Heart left ventricle (tissue), 16 donors: ENCODE measurements around the gene NOL12. TPM values are rescaled to one million over a fixed set of nuclear protein-coding genes. Genes with fewer than 3 reads are reported as not detected.

Source experiments
- ATAC-seq, 4 donors: fragments of 200-7000 bp; cut with Tn5 transposase; one replicate each; pipeline ENCODE4 v1.9.1; 2020 to 2022; ENCODE audit warnings: moderate library complexity in 4 of 4, mild to moderate bottlenecking in 3 of 4, moderate number of reproducible peaks in 1 of 4
- DNase-seq, 5 donors: peaks; one replicate each; pipeline ENCODE4 v3.0.0-alpha.2; 2020
- H3K27ac ChIP-seq, 12 donors: fragments of 200-600 bp; sonication (generic) in 4 of 12; one replicate each; pipeline versions ENCODE4 v1.5.0 to v1.8.0; 2016 to 2022; ENCODE audit warnings: mild to moderate bottlenecking in 2 of 12
- H3K27me3 ChIP-seq, 9 donors: fragments of 200-600 bp; sonication (generic) in 2 of 9; one replicate each; pipeline versions ENCODE4 v1.5.1 to v1.8.0; 2016 to 2022; ENCODE audit warnings: mild to moderate bottlenecking in 3 of 9
- H3K36me3 ChIP-seq, 9 donors: fragments of 200-600 bp; sonication (generic) in 2 of 9; one replicate each; pipeline versions ENCODE4 v1.5.0 to v1.8.0; 2018 to 2022; ENCODE audit warnings: mild to moderate bottlenecking in 2 of 9
- H3K4me1 ChIP-seq, 12 donors: fragments of 200-600 bp; sonication (generic) in 4 of 12; one replicate each; pipeline versions ENCODE4 v1.5.0 to v1.8.0; 2016 to 2022; ENCODE audit warnings: mild to moderate bottlenecking in 3 of 12
- H3K4me3 ChIP-seq, 12 donors: fragments of 200-600 bp; sonication (generic) in 4 of 12; one replicate each; pipeline versions ENCODE4 v1.5.0 to v1.8.0; 2017 to 2022; ENCODE audit warnings: mild to moderate bottlenecking in 9 of 12, moderate library complexity in 4 of 12
- H3K9me3 ChIP-seq, 12 donors: fragments of 200-600 bp; sonication (generic) in 4 of 12; one replicate each; pipeline versions ENCODE4 v1.5.0 to v1.8.0; 2016 to 2022; ENCODE audit warnings: mild to moderate bottlenecking in 1 of 12
- CTCF ChIP-seq, 12 donors: fragments of 200-600 bp; sonication (generic) in 4 of 12; IDR thresholded peaks; one replicate each; pipeline versions ENCODE4 v1.5.0 to v1.8.0; 2018 to 2022; ENCODE audit warnings: antibody characterized with exemption in 12 of 12, mild to moderate bottlenecking in 5 of 12
- POLR2A ChIP-seq, 2 donors: fragments of 450-650 bp; IDR thresholded peaks; one replicate each; pipeline ENCODE4 v1.6.1; 2017; ENCODE audit warnings: antibody characterized with exemption in 2 of 2, mild to moderate bottlenecking in 2 of 2, moderate library complexity in 2 of 2
- WGBS, 4 donors: extraction: QIAGEN DNeasy Blood & Tissue Kit in 2 of 4; methylation state at CpG; one replicate each; pipeline versions ENCODE4 v1.1.5 to v1.1.7; 2013 to 2018; 5-methylcytosine and 5-hydroxymethylcytosine counted together
- intact Hi-C, 10 donors: fragments of 100-400 bp; cut with DNase I; formaldehyde crosslinking; loops; one replicate each; pipeline versions ENCODE4 v1.11.1 to v1.14.2; 2022
- polyA plus RNA-seq, 2 donors: library from polyadenylated mRNA; stranded (reverse); fragments of 200-250 nt; gene quantifications; one replicate each; pipeline ENCODE4 v1.2.3, GENCODE V29; 2013
- total RNA-seq, 9 donors: library from RNA; depleted of rRNA in 2 of 9; stranded (reverse); fragments of >200 nt in 2 of 9; fragmentation: NEBNext Ultra II Directional in 3 of 9; extraction: Animal tissue kit (Norgen Biotek cat#: 25700) in 3 of 9; gene quantifications; one replicate each; pipeline versions ENCODE4 v1.1.0 to v1.2.4, GENCODE V29; 2016 to 2023
- donor health status: ischemic (EF 13 %, LVEDD 7.1; RV severe dilation, severe dysfunction).
- donor health status: healthy with polysubstance abuse.
- donor health status: DM: no; HTN: yes; CAD: no.
- donor health status: DM: no; HTN: no; CAD: no.
- donor health status: ischemic (EF 25% LVEDD 6.9; RV normal size, moderate dysfunction).
- donor health status: ischemic (EF 25% LVEDD 5.7; RV mildly dilated, moderate dysfunction).
- donor health status: healthy.
- donor health status: DM: yes; HTN: yes; CAD: no.
- donor health status: ischemic (EF 35%, LVEDD 5.7; RV mildly dilated, moderate dysfunction).
- donor health status: nonischemic (EF 11% LVEDD 7.7; RV severe dilation, severe dysfunction).
- donor health status: DM: yes; HTN: yes; CAD: no.
- donor health status: PGD.
- donor health status: ischemic (EF 29% LVEDD 5.4; RV normal size, mild dysfunction).
- donor health status: nonischemic (EF 23%, LVEDD 6.1; RV moderate dilation, normal function).

The NOL12 gene
- total and polyA plus RNA-seq, 11 donors = 8.0 to 29.2 (median 14.3) TPM

- TF ChIP-seq CTCF (IDR thresholded peaks at IDR 0.05) (no peak), POLR2A (IDR thresholded peaks at IDR 0.05) (no peak)
Measured at GRCh38 chr22:37641561-37641949, 44.6 kb upstream of the NOL12 start.

GRCh38 chr22:37643225-37643847 lies 42.8 kb upstream of the NOL12 start:
- no peak overlapping the region for H3K4me3 ChIP-seq
- TF ChIP-seq POLR2A (IDR thresholded peaks at IDR 0.05) (no peak), CTCF (IDR thresholded peaks at IDR 0.05) (peak; percentile 84 to 98 (median 94))
- H3K9me3 ChIP-seq = no peaks in the 10 kb centered on the region
- peaks cover 0 to 53% (median 15%) of the 10 kb centered on the region in 12 donors for H3K4me1 ChIP-seq
- intact Hi-C loops = loop anchor here (1.0 to 10.0 kb wide), 10 partner anchors 34 to 151 kb away; partner anchors contain the start of gene LGALS1 (in 1 of the 10)
- peaks cover 0 to 9% (median 0%) of the 10 kb centered on the region in 9 donors for H3K27me3 ChIP-seq
- peak; percentile 82 to 92 (median 85) for DNase-seq
- H3K27ac ChIP-seq = no peak overlapping the region
- ATAC-seq = peak; percentile 81 to 90 (median 86)
- H3K36me3 ChIP-seq = peaks cover 0 to 69% (median 0%) of the 10 kb centered on the region in 9 donors
- WGBS, 4 donors = 35 to 39% (median 38%) methylated on average over 8 to 9 of the region's 9 CpGs

More at GRCh38 chr22:37641561-37641949, 44.6 kb upstream of the NOL12 start:
- peak overlapping the region in 1 of 12 donors; percentile 77 for H3K4me3 ChIP-seq
- H3K4me1 ChIP-seq = peaks cover 0 to 70% (median 16%) of the 10 kb centered on the region in 12 donors
- H3K9me3 ChIP-seq = no peaks in the 10 kb centered on the region
- no peak for ATAC-seq
- peaks cover 0 to 9% (median 0%) of the 10 kb centered on the region in 9 donors for H3K27me3 ChIP-seq
- no peak for DNase-seq
- intact Hi-C loops = loop anchor here in 6 of 10 donors (5.0 to 10.0 kb wide), 5 partner anchors 36 to 153 kb away; partner anchors contain the start of gene LGALS1 (in 1 of the 6)
- WGBS, 4 donors = 89 to 97% (median 94%) methylated on average over 5 of the region's 5 CpGs
- H3K36me3 ChIP-seq = peaks cover 0 to 51% (median 0%) of the 10 kb centered on the region in 9 donors
- no peak overlapping the region for H3K27ac ChIP-seq

GRCh38 chr22:37647317-37647716 lies 38.8 kb upstream of the NOL12 start:
- no peak for DNase-seq
- 92 to 98% (median 97%) methylated on average over 9 of the region's 9 CpGs for WGBS, 4 donors
- no peak for TF ChIP-seq POLR2A (IDR thresholded peaks at IDR 0.05)
- no peak for TF ChIP-seq CTCF (IDR thresholded peaks at IDR 0.05)
- no peak overlapping the region for H3K27ac ChIP-seq
- H3K4me3 ChIP-seq = no peak overlapping the region
- peaks cover 0 to 98% (median 0%) of the 10 kb centered on the region in 9 donors for H3K36me3 ChIP-seq
- no peak for ATAC-seq
- H3K27me3 ChIP-seq = no peaks in the 10 kb centered on the region
- intact Hi-C loops = loop anchor here in 3 of 10 donors (5.0 to 10.0 kb wide), 4 partner anchors 40 to 147 kb away; partner anchors contain the start of gene NOL12 (in 1 of the 3)
- H3K4me1 ChIP-seq = peaks cover 0 to 16% (median 3%) of the 10 kb centered on the region in 12 donors
- no peaks in the 10 kb centered on the region for H3K9me3 ChIP-seq

GRCh38 chr22:37647928-37648327 lies 38.2 kb upstream of the NOL12 start:
- peaks cover 0 to 100% (median 0%) of the 10 kb centered on the region in 9 donors for H3K36me3 ChIP-seq
- intact Hi-C loops = loop anchor here in 3 of 10 donors (5.0 to 10.0 kb wide), 4 partner anchors 39 to 147 kb away; partner anchors contain the start of gene NOL12 (in 1 of the 3)
- H3K4me1 ChIP-seq = peaks cover 0 to 10% (median 3%) of the 10 kb centered on the region in 12 donors
- 84 to 91% (median 86%) methylated on average over 7 to 9 of the region's 9 CpGs for WGBS, 4 donors
- no peaks in the 10 kb centered on the region for H3K27me3 ChIP-seq
- no peak overlapping the region for H3K4me3 ChIP-seq
- no peaks in the 10 kb centered on the region for H3K9me3 ChIP-seq
- no peak for DNase-seq
- no peak for ATAC-seq
- TF ChIP-seq POLR2A (IDR thresholded peaks at IDR 0.05) (no peak), CTCF (IDR thresholded peaks at IDR 0.05) (no peak)
- H3K27ac ChIP-seq = no peak overlapping the region
